ENCODE results near the gene NAGS. TPM values are rescaled to one million over a fixed set of nuclear protein-coding genes. Genes with fewer than 3 reads are reported as not detected.
A peak's percentile ranks its signal among the peaks of the same experiment; 100 is the strongest.

The NAGS gene
- polyA plus RNA-seq, 1 of the 3 experiments (the other 2 are of a cell fraction), result 1.7 TPM

DNA sequence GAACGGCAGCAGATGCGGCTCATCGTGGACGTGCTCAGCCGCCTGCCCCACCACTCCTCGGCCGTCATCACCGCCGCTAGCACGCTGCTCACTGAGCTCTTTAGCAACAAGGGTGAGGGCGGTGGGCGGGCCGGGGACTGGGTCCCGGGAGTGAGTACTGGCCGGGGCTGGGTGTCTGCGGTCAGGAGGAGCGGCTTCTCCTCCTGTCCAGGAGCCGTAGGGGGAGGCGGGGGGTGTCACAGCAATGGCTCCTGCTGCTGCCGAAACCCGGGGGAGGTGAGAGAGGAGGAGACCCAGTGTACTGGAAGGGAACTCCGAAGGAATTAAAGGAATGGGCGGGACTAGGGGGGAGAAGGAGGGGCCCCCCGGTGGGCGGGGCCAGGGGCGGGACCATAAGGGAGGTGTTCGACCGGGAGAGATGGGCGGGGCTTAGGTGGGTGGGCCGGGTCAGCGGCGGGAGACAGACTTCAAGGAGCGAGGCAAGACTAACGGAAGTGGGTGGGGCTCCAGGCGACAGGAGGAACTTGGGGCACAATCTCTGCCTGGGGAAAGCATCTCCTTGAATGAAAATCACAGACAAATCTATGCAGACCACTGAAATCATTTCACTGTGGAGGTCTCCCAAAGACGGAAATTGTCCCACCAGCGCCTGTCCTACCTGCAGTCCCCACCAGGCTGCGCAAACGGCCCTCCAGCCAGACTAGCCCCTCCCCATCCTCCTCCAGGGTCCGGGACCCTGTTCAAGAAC, 2.4 kb downstream of the NAGS start:
- Histone ChIP-seq H3F3A (replicated peaks; ENCODE audit: insufficient read depth) (peaks cover 9% of the 10 kb centered on the region), H3K9me2 (no peaks in the 10 kb centered on the region), H3K36me3 (replicated peaks in 1 of 2; ENCODE audit: control insufficient read depth in 1 of 2, insufficient read depth in 2 of 2, low read length in 1 of 2) (peaks cover 0 to 9% of the 10 kb centered on the region in 2 experiments), H3K9me3 (no peaks in the 10 kb centered on the region), H4K20me1 (ENCODE audit: insufficient read depth) (no peaks in the 10 kb centered on the region), H3K4me1 (ENCODE audit: control insufficient read depth in 1 of 2, insufficient read depth in 2 of 2, low read depth in 1 of 2, low read length in 1 of 2) (peaks cover 8 to 47% of the 10 kb centered on the region in 2 experiments; a peak in 2 of 4 replicates), H3K27ac (ENCODE audit: low read depth in 2 of 2, low read length in 1 of 2) (peak overlapping the region; percentile 57 to 62; a peak in 3 of 4 replicates), H3K9ac (peak overlapping the region; percentile 78), H3K4me3 (ENCODE audit: low read depth in 2 of 2, low read length in 1 of 2) (peak overlapping the region; percentile 80 to 90), H3K79me2 (ENCODE audit: insufficient read depth) (peaks cover 24% of the 10 kb centered on the region; the same call in 1 of the 2 replicates), H3K4me2 (peak overlapping the region; percentile 90), H2AFZ (ENCODE audit: low read depth) (peak overlapping the region; percentile 88), H3K27me3 (ENCODE audit: insufficient read depth) (no peaks in the 10 kb centered on the region)
- 0 out of 2 replicates have a peak, but pooled peaks have one; percentile 30 for TF ChIP-seq MXI1 (IDR thresholded peaks at IDR 0.05; ENCODE audit: low read depth, low read length)
- TF ChIP-seq POLR2AphosphoS5 (IDR thresholded peaks at IDR 0.05; ENCODE audit: low read depth, low read length), result peak; percentile 48
- TF ChIP-seq, protein P1, sequence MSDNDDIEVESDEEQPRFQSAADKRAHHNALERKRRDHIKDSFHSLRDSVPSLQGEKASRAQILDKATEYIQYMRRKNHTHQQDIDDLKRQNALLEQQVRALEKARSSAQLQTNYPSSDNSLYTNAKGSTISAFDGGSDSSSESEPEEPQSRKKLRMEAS (IDR thresholded peaks at IDR 0.05; ENCODE audit: low read depth), result peak; percentile 77
- peak; percentile 63 for TF ChIP-seq RAD21 (IDR thresholded peaks at IDR 0.05; ENCODE audit: low read length)
- TF ChIP-seq SMC3 (IDR thresholded peaks at IDR 0.05; ENCODE audit: low read depth, low read length), result peak; percentile 63
- TF ChIP-seq EZH2phosphoT487 (IDR thresholded peaks at IDR 0.05; ENCODE audit: borderline replicate concordance, low read depth), result no peak
- no peak for TF ChIP-seq EP300 (IDR thresholded peaks at IDR 0.05; ENCODE audit: borderline replicate concordance in 1 of 2, low read depth in 1 of 2, low read length in 1 of 2)
- TF ChIP-seq TAF1 (IDR thresholded peaks at IDR 0.05; ENCODE audit: borderline replicate concordance, low read depth, low read length), result 0 out of 2 replicates have a peak, but pooled peaks have one; percentile 14
- TF ChIP-seq, protein P2, sequence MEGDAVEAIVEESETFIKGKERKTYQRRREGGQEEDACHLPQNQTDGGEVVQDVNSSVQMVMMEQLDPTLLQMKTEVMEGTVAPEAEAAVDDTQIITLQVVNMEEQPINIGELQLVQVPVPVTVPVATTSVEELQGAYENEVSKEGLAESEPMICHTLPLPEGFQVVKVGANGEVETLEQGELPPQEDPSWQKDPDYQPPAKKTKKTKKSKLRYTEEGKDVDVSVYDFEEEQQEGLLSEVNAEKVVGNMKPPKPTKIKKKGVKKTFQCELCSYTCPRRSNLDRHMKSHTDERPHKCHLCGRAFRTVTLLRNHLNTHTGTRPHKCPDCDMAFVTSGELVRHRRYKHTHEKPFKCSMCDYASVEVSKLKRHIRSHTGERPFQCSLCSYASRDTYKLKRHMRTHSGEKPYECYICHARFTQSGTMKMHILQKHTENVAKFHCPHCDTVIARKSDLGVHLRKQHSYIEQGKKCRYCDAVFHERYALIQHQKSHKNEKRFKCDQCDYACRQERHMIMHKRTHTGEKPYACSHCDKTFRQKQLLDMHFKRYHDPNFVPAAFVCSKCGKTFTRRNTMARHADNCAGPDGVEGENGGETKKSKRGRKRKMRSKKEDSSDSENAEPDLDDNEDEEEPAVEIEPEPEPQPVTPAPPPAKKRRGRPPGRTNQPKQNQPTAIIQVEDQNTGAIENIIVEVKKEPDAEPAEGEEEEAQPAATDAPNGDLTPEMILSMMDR (IDR thresholded peaks at IDR 0.05), result peak; percentile 69
- 2% methylated on average over 32 of the region's 40 CpGs for WGBS (ENCODE audit: low lambda C conversion rate)
- ChIA-PET CTCF (interaction anchor here (0.6 to 31.1 kb wide), 22 partner anchors 10 to 344 kb away, joined by 3 to 638 read pairs (median 4); partner anchors contain the start of genes HDAC5, LSM12, MPP2 and PPY), POLR2A (interaction anchor here (1.0 kb wide), 1 partner anchor 100 kb away, joined by 4 read pairs; no protein-coding TSS in a partner anchor)
- DNase-seq, result peak; percentile 98

DNA sequence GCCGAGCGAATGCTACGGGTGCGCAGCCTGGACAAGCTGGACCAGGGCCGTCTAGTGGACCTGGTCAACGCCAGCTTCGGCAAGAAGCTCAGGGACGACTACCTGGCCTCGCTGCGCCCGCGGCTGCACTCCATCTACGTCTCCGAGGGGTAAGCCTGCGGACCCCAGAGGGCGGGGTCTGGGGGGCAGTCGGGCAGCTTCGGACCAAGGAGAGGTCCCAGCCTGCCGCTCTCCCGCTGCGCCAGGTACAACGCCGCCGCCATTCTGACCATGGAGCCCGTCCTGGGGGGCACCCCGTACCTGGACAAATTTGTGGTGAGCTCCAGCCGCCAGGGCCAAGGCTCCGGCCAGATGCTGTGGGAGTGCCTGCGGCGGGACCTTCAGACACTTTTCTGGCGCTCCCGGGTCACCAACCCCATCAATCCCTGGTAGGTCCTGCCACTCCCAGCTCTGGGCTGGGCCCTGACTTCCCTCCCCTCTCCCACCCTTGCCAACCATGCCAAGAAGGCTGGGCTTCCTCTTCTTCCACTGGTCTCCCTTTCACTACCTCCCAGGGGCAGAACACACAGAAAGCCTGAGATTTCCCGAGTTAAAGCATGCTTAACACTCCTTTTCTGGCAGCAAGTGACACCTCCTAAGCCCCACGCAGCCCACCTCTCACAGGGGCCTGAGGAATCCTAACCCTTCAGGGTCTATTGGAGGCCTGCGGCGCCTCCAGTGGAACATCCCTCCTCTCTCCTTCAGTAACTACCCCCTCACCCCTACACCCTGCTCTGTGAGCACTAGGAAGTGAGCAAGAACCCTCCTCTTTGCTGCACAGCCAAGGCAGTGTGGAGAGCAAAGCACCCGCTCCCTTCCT, 3.2 kb downstream of the NAGS start:
- H2AFZ ChIP-seq (ENCODE audit: low read depth), result peak overlapping the region; percentile 88
- no peaks in the 10 kb centered on the region for H3K9me2 ChIP-seq
- H4K20me1 ChIP-seq (ENCODE audit: insufficient read depth), result no peaks in the 10 kb centered on the region
- H3K27me3 ChIP-seq (ENCODE audit: insufficient read depth), result no peaks in the 10 kb centered on the region
- peaks cover 0 to 14% of the 10 kb centered on the region in 2 experiments for H3K36me3 ChIP-seq (replicated peaks in 1 of 2; ENCODE audit: control insufficient read depth in 1 of 2, insufficient read depth in 2 of 2, low read length in 1 of 2)
- no peaks in the 10 kb centered on the region for H3K9me3 ChIP-seq
- DNase-seq, result peak; percentile 46
- H3K79me2 ChIP-seq (ENCODE audit: insufficient read depth), result peaks cover 24% of the 10 kb centered on the region; the same call in 1 of the 2 replicates
- peak overlapping the region; percentile 80 to 90 for H3K4me3 ChIP-seq (ENCODE audit: low read depth in 2 of 2, low read length in 1 of 2)
- ChIA-PET CTCF (interaction anchor here (0.6 to 31.1 kb wide), 21 partner anchors 9 to 159 kb away, joined by 3 to 638 read pairs (median 4); partner anchors contain the start of genes HDAC5, LSM12, MPP2 and PPY), POLR2A (interaction anchor here (1.0 kb wide), 1 partner anchor 101 kb away, joined by 4 read pairs; no protein-coding TSS in a partner anchor)
- peaks cover 8 to 55% of the 10 kb centered on the region in 2 experiments; a peak in 2 of 4 replicates for H3K4me1 ChIP-seq (ENCODE audit: control insufficient read depth in 1 of 2, insufficient read depth in 2 of 2, low read depth in 1 of 2, low read length in 1 of 2)
- peaks cover 9% of the 10 kb centered on the region for H3F3A ChIP-seq (replicated peaks; ENCODE audit: insufficient read depth)
- H3K27ac ChIP-seq (ENCODE audit: low read depth in 2 of 2, low read length in 1 of 2), result peak overlapping the region; percentile 57 to 62; a peak in 3 of 4 replicates
- 28% methylated on average over 12 of the region's 37 CpGs for WGBS (ENCODE audit: low lambda C conversion rate)
- peak overlapping the region; percentile 78 for H3K9ac ChIP-seq
- peak overlapping the region; percentile 90 for H3K4me2 ChIP-seq
- TF ChIP-seq, protein P3, sequence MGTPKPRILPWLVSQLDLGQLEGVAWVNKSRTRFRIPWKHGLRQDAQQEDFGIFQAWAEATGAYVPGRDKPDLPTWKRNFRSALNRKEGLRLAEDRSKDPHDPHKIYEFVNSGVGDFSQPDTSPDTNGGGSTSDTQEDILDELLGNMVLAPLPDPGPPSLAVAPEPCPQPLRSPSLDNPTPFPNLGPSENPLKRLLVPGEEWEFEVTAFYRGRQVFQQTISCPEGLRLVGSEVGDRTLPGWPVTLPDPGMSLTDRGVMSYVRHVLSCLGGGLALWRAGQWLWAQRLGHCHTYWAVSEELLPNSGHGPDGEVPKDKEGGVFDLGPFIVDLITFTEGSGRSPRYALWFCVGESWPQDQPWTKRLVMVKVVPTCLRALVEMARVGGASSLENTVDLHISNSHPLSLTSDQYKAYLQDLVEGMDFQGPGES (IDR thresholded peaks at IDR 0.05; ENCODE audit: low read depth, low read length), result no peak
- TF ChIP-seq YY1 (IDR thresholded peaks at IDR 0.05; ENCODE audit: low read depth) (0 out of 2 replicates have a peak, but pooled peaks have one; percentile 46), RXRA (IDR thresholded peaks at IDR 0.05; ENCODE audit: borderline replicate concordance, low read depth) (no peak), MXI1 (IDR thresholded peaks at IDR 0.05; ENCODE audit: low read depth, low read length) (no peak), SIN3A (IDR thresholded peaks at IDR 0.05; ENCODE audit: borderline replicate concordance, low read depth, low read length) (no peak), MEF2A (IDR thresholded peaks at IDR 0.05; ENCODE audit: borderline replicate concordance, low read depth) (no peak)
- TF ChIP-seq, protein P4, sequence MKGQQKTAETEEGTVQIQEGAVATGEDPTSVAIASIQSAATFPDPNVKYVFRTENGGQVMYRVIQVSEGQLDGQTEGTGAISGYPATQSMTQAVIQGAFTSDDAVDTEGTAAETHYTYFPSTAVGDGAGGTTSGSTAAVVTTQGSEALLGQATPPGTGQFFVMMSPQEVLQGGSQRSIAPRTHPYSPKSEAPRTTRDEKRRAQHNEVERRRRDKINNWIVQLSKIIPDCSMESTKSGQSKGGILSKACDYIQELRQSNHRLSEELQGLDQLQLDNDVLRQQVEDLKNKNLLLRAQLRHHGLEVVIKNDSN (IDR thresholded peaks at IDR 0.05; ENCODE audit: borderline replicate concordance, low read depth), result no peak
- TF ChIP-seq, protein P2 (IDR thresholded peaks at IDR 0.05), result 0 out of 2 replicates have a peak, but pooled peaks have one; percentile 12

Data from SK-N-SH (cell line).